GM19397 (cell line): ENCODE data around the gene TFR2.

ENCODE experiments used
- ATAC-seq: cut with Tn5 transposase; IDR thresholded peaks from one replicate; pipeline ENCODE4 v1.9.1; 2021; ENCODE audit warnings: mild to moderate bottlenecking, moderate library complexity; ENCODE audit not compliant: unreplicated experiment

TFR2 gene

DNA sequence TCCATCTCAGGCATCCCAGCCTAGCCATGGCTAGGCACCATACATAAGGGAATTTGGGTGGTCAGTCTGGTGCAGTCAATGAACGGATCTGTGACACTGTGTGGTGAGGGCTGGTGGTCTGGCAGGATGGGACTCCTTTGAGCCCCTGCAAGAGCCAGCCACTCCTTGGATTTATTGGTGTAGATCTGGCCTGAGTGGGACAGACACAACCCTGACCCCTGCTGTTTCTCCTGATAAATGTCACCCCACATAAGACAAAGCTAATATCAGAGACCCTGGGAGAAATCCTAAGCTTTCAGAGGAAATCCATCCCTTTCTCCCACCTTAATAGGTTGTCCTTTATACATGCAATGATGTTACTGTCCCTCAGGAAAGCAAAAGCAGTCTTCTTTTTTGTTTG is 52.9 kb downstream of the TFR2 start:
- ATAC-seq: no peak

DNA sequence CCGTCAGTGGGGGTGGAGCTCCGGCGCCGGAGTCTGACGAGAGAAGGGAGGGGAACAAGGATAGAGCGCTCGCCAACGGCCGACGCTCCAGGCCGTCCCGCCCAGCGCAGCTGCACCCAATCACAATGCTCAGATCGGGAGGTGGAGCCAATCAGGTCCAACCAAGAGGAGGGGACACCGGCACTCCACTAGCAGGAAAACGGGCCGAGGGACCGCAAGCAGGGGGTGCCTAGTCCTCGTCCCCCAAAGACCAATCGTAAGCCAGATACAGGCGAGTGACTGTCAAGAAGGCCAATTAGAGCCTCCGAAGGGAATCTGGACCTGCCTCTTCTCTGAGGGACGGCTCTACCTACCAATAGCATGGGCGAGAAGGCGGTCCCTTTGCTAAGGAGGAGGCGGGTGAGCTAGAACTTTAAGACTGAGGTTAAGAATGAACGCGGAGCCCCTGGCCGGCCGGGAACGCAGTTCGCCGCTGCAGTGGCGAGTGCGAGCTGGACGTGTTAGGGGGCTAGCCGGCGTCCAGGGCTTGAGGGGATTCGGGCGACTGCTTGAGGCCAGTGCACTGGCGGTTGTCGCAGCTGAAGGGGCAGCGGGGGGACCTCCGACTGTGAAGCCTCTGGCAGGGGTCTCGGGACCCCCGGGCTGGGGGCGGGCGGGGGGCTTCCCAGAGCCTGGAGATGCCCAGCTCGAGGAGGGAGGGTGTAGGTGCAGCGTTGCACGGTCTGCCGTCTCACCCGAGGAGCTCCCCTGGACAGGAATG is 54.9 kb downstream of the TFR2 start, which contains the start of gene FBXO24:
Gene FBXO24, plus strand, starts transcription at position 63 of the 760 bp plus-strand sequence. Its CDS starts 298 bp downstream, at position 361.
- ATAC-seq: peak; percentile 84

DNA sequence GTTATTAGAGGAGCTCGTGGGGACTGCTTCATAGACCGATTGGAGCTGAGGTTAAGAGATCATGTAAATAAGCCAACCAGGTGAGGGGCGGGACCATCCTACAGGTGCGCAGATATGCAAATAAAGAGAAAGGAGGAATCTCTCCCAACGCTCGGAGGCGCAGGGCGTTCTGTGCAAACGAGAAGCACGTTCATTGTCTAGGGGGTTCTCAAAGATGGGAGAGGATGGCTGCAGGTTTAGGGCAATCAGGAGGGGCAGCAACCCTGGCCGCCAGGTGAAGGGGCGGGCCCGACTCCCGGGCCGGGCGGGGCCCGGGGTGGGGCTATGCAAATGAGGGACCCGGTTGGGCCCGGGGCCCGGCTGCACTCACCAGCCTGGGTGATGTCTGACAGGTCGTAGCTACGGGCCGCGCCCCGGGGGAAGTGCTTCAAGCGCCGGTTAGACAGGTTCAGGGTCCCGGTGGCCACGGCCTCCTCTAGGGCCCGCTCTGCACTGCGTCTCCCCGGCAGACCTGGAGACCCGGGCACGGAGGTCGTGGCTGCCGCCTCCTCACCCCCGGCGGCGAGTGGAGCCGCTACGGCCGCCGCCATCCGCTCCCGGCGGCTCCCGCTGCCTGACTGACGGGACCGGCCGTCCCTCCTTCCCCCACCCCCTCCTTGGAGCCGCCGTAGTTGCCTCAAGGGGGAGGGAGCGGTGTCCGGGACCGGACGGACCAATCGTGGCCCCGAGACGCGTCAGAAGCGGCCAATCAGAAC is 55.7 kb downstream of the TFR2 start, which contains the start of gene LRCH4:
Gene LRCH4, minus strand, starts transcription at position 619 of the 755 bp plus-strand sequence. Its CDS starts 29 bp downstream, at position 590.
- ATAC-seq: peak; percentile 24

DNA sequence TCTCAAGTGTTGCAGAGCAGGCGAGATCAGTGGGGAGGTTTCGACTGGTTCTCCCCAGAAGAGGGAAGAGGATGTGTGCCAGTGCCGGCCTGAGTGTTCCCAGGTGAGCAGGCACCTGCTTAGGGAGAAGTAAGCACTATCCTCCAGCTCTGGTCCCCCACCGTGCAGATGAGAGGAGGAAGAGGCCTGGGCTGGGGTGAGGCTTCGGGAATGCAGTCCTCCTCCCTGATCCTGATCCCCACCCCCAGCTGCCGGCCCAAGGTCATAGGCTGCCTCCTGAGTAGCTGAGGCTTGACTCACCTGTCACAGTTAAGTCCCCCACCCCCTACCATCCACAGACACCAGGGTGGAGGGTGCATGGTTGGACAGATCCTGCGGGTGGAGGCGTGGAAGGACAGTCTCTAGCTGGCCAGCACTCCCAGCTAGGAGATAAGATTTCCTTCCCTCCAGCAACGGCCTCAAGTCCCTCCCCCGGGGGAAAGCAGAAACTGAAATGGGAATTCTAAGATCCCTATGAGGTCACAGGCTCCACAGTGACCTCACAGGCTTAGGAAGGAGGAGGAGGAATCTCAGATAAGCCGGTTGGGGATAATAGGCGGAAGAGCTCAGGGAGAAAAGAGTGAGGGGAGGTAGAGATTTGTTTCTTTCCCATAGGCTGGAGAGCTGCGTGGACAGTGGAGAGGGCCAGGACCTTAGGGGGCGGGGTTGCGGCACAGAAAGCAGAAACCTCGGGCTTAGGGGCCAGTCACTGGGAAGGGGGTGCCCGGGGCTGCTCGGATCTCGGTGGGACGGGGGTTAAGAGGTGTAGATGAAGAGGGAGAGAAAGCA is 56.5 kb downstream of the TFR2 start:
- no peak for ATAC-seq

DNA sequence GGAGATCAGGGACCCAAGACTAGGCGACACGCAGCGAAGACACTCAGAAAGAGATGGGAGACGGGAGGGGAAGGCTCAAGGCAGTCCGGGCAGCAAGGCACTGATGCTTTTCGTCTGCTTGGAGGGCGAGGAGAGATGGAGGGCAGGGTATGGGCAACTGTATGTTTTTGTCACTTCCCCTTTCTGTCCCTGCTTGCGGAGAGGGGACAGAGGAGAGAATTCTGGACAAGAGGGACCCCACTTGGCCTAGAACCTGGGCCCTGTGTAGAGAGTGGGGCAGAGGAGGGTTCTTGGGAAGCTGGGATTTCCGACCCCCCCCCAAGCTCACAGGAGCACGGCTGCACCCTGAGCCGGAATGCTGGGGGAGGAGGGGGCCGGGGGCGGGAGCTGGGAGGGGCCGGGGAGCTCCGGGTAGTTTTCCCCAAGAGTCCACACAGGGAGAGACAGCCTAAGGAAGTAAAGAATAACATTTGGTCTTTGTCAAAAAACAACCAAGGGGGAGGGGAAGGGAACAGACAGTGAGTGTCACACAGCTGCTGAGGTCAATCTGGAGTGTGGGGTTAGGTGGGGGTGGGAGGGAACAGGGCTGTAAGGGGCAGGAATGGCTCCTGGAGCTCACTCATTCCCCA is 57.2 kb downstream of the TFR2 start:
- ATAC-seq: no peak

DNA sequence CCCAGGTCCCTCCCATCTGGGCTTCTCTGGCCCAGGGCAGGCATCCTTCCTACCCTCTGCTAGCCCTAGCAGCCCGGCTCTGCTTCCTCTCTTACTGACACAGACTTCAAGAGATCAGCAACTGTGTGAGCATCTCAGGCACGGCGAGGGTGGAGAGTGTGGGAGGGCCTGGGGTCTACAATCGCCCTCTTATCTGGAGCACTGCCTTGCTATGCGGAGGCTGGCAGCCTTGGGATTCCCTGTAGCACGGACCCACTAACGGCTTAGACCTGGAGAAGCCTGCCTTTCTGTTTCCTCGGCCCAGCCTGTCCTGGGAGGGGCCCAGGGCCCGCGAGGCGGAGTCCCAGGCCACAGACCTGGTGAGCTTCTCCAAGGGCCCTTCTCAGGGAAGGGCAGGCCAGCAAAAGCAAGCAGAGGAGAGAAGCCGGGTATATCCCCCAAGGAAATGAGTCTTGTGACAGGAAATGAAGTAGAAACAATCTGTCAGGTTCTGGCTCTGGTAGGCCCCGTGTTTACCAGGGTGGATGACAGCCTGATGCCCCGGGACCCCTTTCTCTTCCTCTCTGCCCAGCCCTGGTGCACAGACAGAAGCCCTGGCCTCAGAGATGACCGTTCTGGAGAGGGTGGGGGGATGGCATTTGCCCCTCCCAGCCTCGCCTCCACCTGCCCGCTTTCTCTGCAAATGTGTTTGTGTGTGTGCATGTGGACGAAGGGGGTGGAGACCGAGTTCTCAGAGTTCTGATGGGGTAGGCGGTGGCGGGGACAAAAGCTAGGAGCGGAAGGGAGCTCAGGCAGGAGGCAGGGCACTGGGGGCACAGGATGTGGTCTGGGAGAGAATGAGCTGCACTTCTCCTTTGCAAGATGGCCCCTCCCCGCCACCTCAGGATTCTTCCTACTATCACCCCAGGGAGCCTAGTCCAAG is 58.0 kb downstream of the TFR2 start:
- no peak for ATAC-seq

DNA sequence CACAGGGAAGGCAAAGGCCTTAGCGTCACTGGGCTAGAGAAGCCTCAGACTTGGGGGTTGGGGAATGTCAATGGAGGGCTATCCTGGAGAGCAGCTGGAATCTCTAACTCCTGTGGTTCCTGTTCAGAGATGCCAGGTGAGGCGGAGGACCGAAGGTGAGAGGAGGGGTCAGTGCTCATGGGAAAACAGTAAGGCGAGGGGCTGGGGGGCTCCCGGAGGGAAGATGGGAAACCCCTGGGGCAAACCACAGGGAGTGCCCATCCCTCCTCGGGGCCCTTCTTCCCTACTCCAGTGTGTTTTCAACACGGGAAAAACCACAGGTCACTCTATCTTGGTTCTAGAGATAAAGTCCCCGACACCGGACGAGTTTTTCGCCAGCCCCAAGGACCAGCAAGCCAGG is 58.7 kb downstream of the TFR2 start:
- ATAC-seq: no peak

DNA sequence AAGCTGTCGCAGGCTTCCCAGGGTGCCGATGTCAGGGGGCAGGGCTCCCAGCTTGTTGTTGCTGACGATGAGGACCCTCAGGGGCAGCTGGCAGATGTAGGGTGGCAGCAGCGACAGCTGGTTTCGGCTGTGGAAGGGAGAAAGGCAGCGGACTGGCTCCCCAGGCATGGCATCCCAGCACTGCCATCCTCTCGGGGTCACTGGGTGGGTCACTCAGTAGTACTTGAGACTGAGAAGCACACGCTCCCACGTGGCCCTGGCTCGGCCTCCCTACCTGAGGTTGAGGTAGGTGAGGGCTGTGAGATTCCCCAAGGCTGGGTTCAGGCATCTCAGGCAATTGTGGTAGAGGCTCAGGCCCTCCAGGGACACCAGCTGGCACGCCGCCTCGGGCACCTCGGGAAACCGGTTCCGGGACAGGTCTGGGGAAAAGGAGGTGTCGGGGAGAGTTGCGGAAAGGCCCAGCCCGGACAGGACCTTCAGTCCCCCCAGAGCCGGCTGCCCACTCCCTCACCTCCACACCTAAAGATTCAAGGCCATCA is 59.2 kb downstream of the TFR2 start:
- no peak for ATAC-seq

DNA sequence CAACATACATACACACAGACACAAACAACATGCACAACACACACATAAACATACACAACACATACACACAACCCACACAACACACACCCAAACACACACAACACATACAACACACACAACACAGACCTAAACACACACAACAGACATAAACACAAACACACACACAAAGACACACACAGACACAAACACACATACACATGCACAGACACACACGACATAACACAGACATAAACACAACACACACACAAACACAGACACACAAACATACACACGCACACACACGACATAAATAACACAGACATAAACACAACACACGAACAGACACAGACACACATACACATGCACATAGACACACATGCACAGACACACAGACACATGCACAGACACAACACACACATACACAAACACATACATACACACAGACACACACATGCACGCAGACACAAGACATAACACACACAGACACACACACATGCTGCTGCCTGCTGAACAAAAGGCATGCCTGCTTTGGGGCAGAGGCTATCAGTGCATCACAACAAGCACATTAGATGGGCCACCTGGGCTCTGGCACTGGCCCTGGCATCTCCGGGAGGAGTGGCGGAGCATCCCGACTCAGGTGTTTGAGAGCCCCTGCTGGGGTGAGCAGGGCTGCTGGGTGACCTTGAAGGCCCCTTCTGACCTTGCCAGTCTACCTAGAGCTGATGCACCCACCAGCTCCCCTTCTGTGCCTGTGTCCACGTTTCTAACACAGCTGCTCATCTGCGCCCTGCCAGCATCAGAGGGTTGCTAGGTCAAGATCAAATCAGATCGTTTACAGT is 60.7 kb downstream of the TFR2 start:
- no peak for ATAC-seq

DNA sequence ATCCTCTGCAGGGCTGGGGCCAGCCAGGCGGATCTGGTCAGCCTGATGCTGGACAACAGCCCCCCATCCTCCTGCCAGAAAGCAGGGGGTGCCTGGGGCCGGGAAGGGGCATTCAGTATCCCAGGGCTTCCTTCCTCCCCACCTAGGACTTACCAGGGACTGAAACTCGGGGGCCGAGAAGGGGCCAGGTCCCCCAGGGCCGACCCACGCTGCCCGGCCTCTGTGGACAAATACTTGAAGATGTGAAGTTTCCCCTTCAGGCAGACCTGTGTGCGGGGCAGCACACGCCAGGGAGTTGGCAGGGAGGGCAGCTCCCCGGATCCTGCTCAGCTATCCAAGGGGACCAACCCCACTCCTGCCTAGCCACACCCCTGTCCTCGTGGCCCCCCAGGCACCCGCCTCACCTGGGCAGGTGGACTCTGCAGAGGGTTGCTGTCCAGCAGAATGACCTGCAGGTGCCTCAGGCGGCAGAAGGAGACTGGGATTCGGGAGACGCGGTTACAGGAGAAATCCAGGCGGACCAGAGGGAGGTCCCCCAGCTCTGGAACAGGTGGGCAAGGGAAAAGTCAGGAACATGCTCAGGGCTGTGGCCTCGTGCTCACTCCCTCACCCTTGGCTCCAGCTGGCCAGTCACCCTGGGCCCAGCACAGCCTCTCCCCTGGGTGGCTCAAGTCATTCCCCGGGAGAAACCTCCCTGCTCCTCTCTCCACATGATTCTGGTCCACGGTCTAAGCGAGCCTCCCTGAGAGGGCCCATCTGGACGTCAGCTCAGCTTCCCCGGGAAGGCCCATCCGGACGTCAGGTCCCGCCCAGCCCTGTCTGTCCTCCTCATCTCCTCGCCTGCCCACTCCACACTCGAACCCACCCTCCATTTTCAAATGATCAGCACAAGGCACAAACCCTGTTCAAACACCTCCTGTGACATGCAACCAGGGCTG is 62.8 kb downstream of the TFR2 start:
- ATAC-seq: no peak

DNA sequence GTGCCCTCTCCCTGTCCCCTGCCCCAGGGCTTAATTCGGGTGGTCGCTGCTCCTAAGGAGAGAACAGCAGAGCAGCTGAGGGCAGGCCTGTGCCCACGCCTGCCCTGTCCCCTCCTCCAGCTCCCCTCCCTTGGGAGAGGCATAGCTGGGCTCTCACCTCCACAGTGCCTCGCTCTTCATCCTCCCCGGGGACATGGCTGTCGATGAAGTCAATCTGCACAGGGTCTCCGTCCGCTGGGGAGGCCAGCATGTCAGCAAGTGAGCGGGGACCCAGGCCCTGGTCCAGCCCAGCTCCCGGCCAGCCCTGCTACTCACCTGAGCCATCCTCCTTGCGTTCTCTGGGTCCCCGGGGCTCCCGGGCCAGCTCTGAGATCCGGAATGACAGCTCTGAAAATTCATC is 63.8 kb downstream of the TFR2 start:
- ATAC-seq: no peak

DNA sequence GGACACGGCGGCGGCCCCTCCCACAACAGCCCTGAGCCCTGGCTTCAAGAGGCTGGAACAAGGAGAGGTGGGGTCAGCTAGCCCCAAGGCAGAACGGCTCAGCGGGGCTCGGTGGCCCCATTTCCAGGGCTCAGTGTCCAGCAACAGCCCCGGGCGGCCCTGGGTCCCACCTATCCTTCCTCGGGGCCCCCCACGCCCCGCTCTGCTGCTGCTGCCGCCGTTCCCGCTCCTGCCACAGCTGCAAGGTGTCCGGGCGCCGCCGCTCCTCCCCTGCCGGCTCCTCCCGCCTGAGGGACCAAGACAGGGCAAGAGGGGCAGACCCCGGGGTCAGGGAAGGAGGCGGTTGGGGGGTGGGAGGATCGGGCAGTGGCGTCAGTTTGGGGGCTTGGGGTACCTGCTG is 64.2 kb downstream of the TFR2 start:
- no peak for ATAC-seq

DNA sequence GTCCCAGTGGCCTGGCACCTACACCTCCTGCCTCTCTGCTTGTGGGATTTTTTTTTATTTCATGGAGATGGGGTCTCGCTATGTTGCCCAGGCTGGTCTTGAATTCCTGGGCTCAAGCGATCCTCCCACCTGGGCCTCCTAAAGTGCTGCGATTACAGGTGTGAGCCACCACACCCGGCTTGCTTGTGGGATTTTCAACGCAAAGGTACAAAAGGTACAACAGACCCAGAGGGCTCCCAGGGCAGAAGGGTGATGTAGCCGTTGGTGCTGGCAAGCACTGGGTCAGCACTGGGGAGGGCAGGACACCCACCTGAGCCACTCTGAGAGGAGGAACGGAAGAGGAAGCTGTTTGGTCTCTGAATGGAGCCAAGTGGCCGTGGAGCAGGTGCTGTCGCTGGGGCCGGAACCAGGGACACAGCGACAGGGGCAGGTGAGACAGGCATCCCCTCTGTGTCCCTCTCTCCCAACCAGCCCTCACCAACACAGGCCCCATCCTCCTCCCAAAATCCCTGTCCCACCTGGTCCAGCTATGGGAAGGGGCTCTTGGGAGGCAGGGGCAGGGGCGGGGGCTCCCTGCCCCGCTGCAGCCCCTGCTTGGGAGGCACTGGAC is 64.9 kb downstream of the TFR2 start:
- no peak for ATAC-seq

DNA sequence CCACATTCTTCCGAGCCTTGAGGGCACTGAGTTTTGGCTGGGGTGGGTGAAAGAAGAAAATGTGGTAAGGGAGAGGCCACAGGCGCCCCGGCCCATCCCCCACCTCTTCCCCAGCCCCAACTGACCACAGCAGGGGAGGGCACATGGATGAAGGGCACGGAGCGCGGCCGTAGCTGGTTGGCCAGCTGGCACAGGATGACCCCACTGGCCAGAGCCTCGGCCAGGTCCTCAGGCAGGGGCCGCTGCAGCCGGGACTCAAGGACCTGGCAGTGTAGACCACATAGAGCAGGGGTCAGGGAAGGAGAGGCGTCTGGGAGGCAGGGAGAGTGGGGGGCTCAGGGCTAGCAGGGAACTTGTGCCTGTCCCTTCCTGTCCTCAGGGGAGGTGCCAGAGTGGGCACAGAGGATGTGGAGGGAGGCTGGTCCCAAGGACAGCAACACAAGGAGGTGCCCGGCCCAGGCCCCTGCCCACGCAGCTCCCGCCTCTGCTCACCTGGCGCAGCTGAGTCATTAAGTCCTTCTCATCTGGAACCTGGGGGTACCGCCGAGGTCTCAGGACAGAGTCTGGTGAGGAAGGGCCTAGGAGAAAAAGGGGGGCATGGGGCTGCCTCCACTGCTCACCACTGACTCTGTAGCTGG is 65.5 kb downstream of the TFR2 start:
- no peak for ATAC-seq

DNA sequence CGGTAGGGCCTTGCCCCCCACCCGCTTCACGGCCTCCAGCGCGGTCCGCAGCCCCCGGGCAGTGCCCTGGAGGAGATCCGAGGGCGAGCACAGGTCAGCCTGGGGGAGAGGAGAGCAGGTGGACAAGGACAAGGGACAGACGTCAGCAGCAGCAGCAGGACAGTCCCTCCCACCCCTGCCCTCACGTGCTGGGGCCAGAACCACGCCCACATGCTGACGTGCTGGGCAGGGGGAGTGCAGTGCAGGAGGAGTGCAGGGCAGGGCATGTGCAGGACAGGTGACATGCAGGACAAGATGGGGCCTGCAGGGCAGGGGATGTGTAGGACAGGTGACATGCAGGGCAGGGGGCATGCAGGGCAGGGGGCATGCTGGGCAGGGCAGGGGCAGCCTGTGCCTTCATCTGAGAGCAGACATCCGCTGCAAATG is 66.1 kb downstream of the TFR2 start:
- ATAC-seq: no peak

DNA sequence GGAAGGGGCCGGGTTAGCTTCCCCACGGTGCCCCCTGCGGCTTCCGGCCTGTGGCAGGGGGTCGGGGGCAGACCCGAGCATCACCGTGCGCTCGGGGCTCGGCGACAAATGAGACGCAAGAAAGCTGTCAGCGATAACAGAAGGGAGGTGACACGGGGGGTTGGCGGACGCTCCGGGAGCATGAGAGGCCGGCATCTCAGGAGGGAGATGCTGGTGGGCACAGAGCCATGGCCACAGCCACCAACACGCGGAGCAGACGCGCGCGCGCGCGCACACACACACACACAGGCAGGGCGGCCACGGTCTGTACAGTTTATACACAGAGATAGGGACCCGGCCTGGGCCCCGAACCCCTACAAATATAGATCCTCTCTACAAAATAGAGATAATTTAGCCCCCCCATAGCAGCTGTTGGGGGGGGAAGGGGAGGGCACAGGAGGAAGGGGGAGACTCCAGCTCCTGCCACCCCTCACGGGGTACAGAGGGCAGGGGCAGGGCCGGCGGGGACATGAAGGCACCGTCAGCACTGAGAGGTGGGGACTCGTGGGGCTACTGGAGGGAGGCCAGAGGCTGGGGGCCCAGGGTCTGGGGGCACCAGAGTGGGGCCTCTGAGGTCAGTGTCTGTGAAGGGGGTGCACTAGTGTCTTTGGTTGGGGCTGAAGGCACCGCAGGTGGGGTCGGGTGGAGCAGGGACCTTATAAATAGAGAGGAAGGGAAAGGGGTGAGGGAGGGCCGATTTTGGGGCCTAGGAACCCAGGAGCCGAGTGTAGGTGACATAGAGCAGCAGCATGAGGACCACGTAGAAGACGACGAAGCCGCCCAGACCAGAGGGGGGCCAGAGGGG is 66.8 kb downstream of the TFR2 start:
- ATAC-seq: no peak
